Heart left ventricle (tissue), 16 donors: ENCODE results near the gene ACTN2. TPM values are rescaled to one million over a fixed set of nuclear protein-coding genes. Genes with fewer than 3 reads are reported as not detected.
A peak's percentile ranks its signal among the peaks of the same experiment; 100 is the strongest.

Source experiments
- ATAC-seq, 4 donors: fragments of 200-7000 bp; cut with Tn5 transposase; one replicate each; pipeline ENCODE4 v1.9.1; 2020 to 2022; ENCODE audit warnings: moderate library complexity in 4 of 4, mild to moderate bottlenecking in 3 of 4, moderate number of reproducible peaks in 1 of 4
- DNase-seq, 5 donors: peaks; one replicate each; pipeline ENCODE4 v3.0.0-alpha.2; 2020
- H3K27ac ChIP-seq, 12 donors: fragments of 200-600 bp; sonication (generic) in 4 of 12; one replicate each; pipeline versions ENCODE4 v1.5.0 to v1.8.0; 2016 to 2022; ENCODE audit warnings: mild to moderate bottlenecking in 2 of 12
- H3K27me3 ChIP-seq, 9 donors: fragments of 200-600 bp; sonication (generic) in 2 of 9; one replicate each; pipeline versions ENCODE4 v1.5.1 to v1.8.0; 2016 to 2022; ENCODE audit warnings: mild to moderate bottlenecking in 3 of 9
- H3K36me3 ChIP-seq, 9 donors: fragments of 200-600 bp; sonication (generic) in 2 of 9; one replicate each; pipeline versions ENCODE4 v1.5.0 to v1.8.0; 2018 to 2022; ENCODE audit warnings: mild to moderate bottlenecking in 2 of 9
- H3K4me1 ChIP-seq, 12 donors: fragments of 200-600 bp; sonication (generic) in 4 of 12; one replicate each; pipeline versions ENCODE4 v1.5.0 to v1.8.0; 2016 to 2022; ENCODE audit warnings: mild to moderate bottlenecking in 3 of 12
- H3K4me3 ChIP-seq, 12 donors: fragments of 200-600 bp; sonication (generic) in 4 of 12; one replicate each; pipeline versions ENCODE4 v1.5.0 to v1.8.0; 2017 to 2022; ENCODE audit warnings: mild to moderate bottlenecking in 9 of 12, moderate library complexity in 4 of 12
- H3K9me3 ChIP-seq, 12 donors: fragments of 200-600 bp; sonication (generic) in 4 of 12; one replicate each; pipeline versions ENCODE4 v1.5.0 to v1.8.0; 2016 to 2022; ENCODE audit warnings: mild to moderate bottlenecking in 1 of 12
- POLR2A ChIP-seq, 2 donors: fragments of 450-650 bp; IDR thresholded peaks; one replicate each; pipeline ENCODE4 v1.6.1; 2017; ENCODE audit warnings: antibody characterized with exemption in 2 of 2, mild to moderate bottlenecking in 2 of 2, moderate library complexity in 2 of 2
- WGBS, 4 donors: extraction: QIAGEN DNeasy Blood & Tissue Kit in 2 of 4; methylation state at CpG; one replicate each; pipeline versions ENCODE4 v1.1.5 to v1.1.7; 2013 to 2018; 5-methylcytosine and 5-hydroxymethylcytosine counted together
- intact Hi-C, 10 donors: fragments of 100-400 bp; cut with DNase I; formaldehyde crosslinking; loops; one replicate each; pipeline versions ENCODE4 v1.11.1 to v1.14.2; 2022
- polyA plus RNA-seq, 2 donors: library from polyadenylated mRNA; stranded (reverse); fragments of 200-250 nt; gene quantifications; one replicate each; pipeline ENCODE4 v1.2.3, GENCODE V29; 2013
- total RNA-seq, 9 donors: library from RNA; depleted of rRNA in 2 of 9; stranded (reverse); fragments of >200 nt in 2 of 9; fragmentation: NEBNext Ultra II Directional in 3 of 9; extraction: Animal tissue kit (Norgen Biotek cat#: 25700) in 3 of 9; gene quantifications; one replicate each; pipeline versions ENCODE4 v1.1.0 to v1.2.4, GENCODE V29; 2016 to 2023
- TF ChIP-seq, protein P1 (sequence below), 12 donors: fragments of 200-600 bp; sonication (generic) in 4 of 12; IDR thresholded peaks; one replicate each; pipeline versions ENCODE4 v1.5.0 to v1.8.0; 2018 to 2022; ENCODE audit warnings: antibody characterized with exemption in 12 of 12, mild to moderate bottlenecking in 5 of 12
- donor health status: ischemic (EF 13 %, LVEDD 7.1; RV severe dilation, severe dysfunction).
- donor health status: healthy with polysubstance abuse.
- donor health status: DM: no; HTN: yes; CAD: no.
- donor health status: DM: no; HTN: no; CAD: no.
- donor health status: ischemic (EF 25% LVEDD 6.9; RV normal size, moderate dysfunction).
- donor health status: ischemic (EF 25% LVEDD 5.7; RV mildly dilated, moderate dysfunction).
- donor health status: healthy.
- donor health status: DM: yes; HTN: yes; CAD: no.
- donor health status: ischemic (EF 35%, LVEDD 5.7; RV mildly dilated, moderate dysfunction).
- donor health status: nonischemic (EF 11% LVEDD 7.7; RV severe dilation, severe dysfunction).
- donor health status: DM: yes; HTN: yes; CAD: no.
- donor health status: PGD.
- donor health status: ischemic (EF 29% LVEDD 5.4; RV normal size, mild dysfunction).
- donor health status: nonischemic (EF 23%, LVEDD 6.1; RV moderate dilation, normal function).

The ACTN2 gene
- total and polyA plus RNA-seq, 11 donors, result 1,024 to 4,007 (median 2,848) TPM

DNA sequence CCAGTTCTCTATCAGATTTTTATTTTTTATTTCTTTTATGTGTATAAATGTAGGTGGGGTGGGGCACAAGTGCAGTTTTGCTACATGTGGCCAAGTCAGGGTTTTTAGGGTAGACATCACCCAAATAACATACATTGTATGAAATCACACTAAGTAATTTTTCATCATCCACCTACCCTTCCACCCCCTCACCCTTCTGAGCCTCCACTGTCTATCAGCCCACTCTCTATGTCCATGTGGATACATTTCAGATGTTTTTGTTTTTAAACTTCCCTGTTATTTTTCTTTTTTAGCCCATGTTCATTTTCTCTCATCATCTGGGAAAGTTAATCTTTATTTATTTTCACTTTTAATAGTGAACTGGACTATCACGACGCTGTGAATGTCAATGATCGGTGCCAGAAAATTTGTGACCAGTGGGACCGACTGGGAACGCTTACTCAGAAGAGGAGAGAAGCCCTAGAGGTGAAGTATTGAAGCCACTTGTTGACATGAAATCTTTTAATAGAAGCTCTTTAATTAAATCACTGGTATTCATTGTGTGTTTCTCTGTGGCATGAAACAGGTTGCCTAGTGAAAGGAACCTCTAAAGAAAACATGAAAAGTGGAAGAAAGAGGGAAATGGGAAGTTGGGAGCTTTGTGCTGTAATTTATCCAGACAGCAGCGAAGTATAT, 61.1 kb downstream of the ACTN2 start:
- peak overlapping the region; percentile 52 to 87 (median 79) for H3K27ac ChIP-seq
- intact Hi-C loops, result loop anchor here in 1 of 10 donors (5.0 kb wide), 1 partner anchor 60 kb away; the partner anchor contains the start of gene ACTN2
- TF ChIP-seq, protein P1, sequence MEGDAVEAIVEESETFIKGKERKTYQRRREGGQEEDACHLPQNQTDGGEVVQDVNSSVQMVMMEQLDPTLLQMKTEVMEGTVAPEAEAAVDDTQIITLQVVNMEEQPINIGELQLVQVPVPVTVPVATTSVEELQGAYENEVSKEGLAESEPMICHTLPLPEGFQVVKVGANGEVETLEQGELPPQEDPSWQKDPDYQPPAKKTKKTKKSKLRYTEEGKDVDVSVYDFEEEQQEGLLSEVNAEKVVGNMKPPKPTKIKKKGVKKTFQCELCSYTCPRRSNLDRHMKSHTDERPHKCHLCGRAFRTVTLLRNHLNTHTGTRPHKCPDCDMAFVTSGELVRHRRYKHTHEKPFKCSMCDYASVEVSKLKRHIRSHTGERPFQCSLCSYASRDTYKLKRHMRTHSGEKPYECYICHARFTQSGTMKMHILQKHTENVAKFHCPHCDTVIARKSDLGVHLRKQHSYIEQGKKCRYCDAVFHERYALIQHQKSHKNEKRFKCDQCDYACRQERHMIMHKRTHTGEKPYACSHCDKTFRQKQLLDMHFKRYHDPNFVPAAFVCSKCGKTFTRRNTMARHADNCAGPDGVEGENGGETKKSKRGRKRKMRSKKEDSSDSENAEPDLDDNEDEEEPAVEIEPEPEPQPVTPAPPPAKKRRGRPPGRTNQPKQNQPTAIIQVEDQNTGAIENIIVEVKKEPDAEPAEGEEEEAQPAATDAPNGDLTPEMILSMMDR (IDR thresholded peaks at IDR 0.05), result no peak
- TF ChIP-seq POLR2A (IDR thresholded peaks at IDR 0.05), result no peak
- no peak overlapping the region for H3K4me3 ChIP-seq
- H3K27me3 ChIP-seq, result no peaks in the 10 kb centered on the region
- DNase-seq, result no peak
- H3K36me3 ChIP-seq, result peaks cover 0 to 92% (median 61%) of the 10 kb centered on the region in 9 donors
- ATAC-seq, result peak; percentile 28 to 44 (median 36)
- WGBS, 4 donors, result 50 to 60% (median 55%) methylated on average over 6 of the region's 6 CpGs
- H3K4me1 ChIP-seq, result peaks cover 0 to 63% (median 9%) of the 10 kb centered on the region in 12 donors
- H3K9me3 ChIP-seq, result no peaks in the 10 kb centered on the region

DNA sequence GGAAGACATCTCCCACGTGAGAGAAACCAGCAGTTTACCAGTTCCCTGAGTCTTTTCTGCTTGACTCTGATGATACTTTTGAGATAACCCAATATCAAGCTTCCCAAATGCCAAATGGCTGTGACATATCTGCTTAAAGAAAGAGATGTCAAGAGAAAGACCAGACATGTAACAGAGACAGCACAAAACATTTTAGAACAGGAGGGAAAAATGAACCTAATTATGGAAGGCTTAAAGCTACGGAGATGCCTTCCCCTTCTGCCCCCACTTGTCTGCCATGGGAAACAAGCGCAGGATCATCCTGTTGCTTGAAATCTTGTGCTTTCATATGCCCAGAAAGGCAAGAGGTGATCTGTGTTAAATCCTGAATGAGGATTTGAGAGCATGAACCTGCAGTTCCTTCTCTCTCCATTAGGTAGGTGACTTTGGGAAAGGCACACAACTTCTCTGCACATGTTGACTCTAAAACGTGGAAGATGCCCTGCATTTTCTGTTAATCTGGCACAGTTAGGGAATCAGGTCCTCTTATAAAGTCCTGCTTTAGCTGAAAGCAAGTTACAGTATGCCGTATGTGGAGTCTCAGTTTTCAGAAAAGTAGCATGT, 62.1 kb downstream of the ACTN2 start:
- TF ChIP-seq, protein P1 (IDR thresholded peaks at IDR 0.05), result peak in 2 of 12 donors; percentile 13 to 21
- TF ChIP-seq POLR2A (IDR thresholded peaks at IDR 0.05), result no peak
- ATAC-seq, result no peak
- H3K36me3 ChIP-seq, result peaks cover 0 to 91% (median 52%) of the 10 kb centered on the region in 9 donors
- H3K27ac ChIP-seq, result peak overlapping the region; percentile 52 to 87 (median 79)
- H3K4me1 ChIP-seq, result peaks cover 0 to 66% (median 13%) of the 10 kb centered on the region in 12 donors
- WGBS, 4 donors, result 55 to 60% (median 59%) methylated on average over 5 of the region's 5 CpGs
- no peak for DNase-seq
- no peaks in the 10 kb centered on the region for H3K9me3 ChIP-seq
- no peaks in the 10 kb centered on the region for H3K27me3 ChIP-seq
- intact Hi-C loops, result loop anchor here in 1 of 10 donors (5.0 kb wide), 1 partner anchor 61 kb away; the partner anchor contains the start of gene ACTN2
- no peak overlapping the region for H3K4me3 ChIP-seq

DNA sequence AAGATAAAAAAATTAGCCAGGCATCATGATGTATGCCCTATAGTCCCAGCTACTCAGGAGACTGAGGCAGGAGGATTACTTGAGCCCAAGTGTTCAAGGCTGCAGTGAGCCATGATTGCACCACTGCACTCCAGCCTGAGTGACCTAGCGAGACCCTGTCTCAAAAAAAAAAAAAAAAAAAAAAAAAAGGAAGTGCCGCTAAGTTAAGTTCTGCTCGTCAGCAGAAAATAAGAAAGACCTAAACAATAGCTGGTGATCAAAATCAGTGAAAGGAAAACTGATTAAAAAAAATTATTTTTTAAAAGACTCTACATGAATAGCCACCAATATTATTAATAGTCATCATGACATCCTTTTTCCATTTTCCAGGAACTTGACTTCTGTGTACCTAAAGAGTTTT, 64.6 kb downstream of the ACTN2 start:
- Histone ChIP-seq H3K36me3 (peaks cover 0 to 87% (median 45%) of the 10 kb centered on the region in 9 donors), H3K27me3 (no peaks in the 10 kb centered on the region), H3K4me1 (peaks cover 0 to 67% (median 12%) of the 10 kb centered on the region in 12 donors), H3K4me3 (no peak overlapping the region), H3K9me3 (no peaks in the 10 kb centered on the region), H3K27ac (peak overlapping the region in 2 of 12 donors; percentile 44 to 47)
- ATAC-seq (no peak), DNase-seq (no peak)
- TF ChIP-seq, protein P1 (IDR thresholded peaks at IDR 0.05), result no peak
- no peak for TF ChIP-seq POLR2A (IDR thresholded peaks at IDR 0.05)
- 53 to 69% (median 62%) methylated on average over 3 of the region's 3 CpGs for WGBS, 4 donors
- intact Hi-C loops, result no loop called here

DNA sequence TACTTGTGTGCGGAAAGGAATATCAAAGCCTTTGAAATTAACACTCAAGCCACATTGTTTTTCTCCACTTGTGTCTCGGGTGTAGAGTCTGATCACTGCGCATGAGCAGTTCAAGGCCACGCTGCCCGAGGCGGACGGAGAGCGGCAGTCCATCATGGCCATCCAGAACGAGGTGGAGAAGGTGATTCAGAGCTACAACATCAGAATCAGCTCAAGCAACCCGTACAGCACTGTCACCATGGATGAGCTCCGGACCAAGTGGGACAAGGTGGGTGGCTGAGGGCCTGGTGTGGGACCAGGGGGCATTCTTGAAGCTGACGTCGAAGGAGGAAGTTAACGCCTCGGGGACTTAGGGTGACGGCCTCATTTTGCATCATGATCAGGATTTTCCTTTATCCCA, 65.1 kb downstream of the ACTN2 start:
- TF ChIP-seq POLR2A (IDR thresholded peaks at IDR 0.05), result no peak
- TF ChIP-seq, protein P1 (IDR thresholded peaks at IDR 0.05), result no peak
- no peaks in the 10 kb centered on the region for H3K27me3 ChIP-seq
- no peaks in the 10 kb centered on the region for H3K9me3 ChIP-seq
- intact Hi-C loops, result no loop called here
- H3K27ac ChIP-seq, result peak overlapping the region in 4 of 12 donors; percentile 2 to 47 (median 45)
- ATAC-seq (no peak), DNase-seq (no peak)
- WGBS, 4 donors, result 69 to 77% (median 72%) methylated on average over 16 of the region's 16 CpGs
- H3K4me3 ChIP-seq, result no peak overlapping the region
- H3K4me1 ChIP-seq, result peaks cover 0 to 62% (median 12%) of the 10 kb centered on the region in 12 donors
- H3K36me3 ChIP-seq, result peaks cover 0 to 83% (median 45%) of the 10 kb centered on the region in 9 donors
